Tibial nerve (tissue), 4 donors: ENCODE results near the gene EFTUD2. TPM values are rescaled to one million over a fixed set of nuclear protein-coding genes. Genes with fewer than 3 reads are reported as not detected.

Source experiments
- DNase-seq, 2 donors: peaks; one replicate each; pipeline ENCODE4 v3.0.0-alpha.2; 2019; ENCODE audit warnings: low spot score in 2 of 2
- H3K27ac ChIP-seq, 4 donors: fragments of 200-600 bp; sonication (generic) in 3 of 4; one replicate each; pipeline ENCODE4 v1.5.1; 2017 to 2019; ENCODE audit warnings: mild to moderate bottlenecking in 1 of 4
- H3K27me3 ChIP-seq, 2 donors: fragments of 200-600 bp; sonication (generic) in 1 of 2; one replicate each; pipeline versions ENCODE4 v1.5.1 to v1.6.0; 2017 to 2019
- H3K36me3 ChIP-seq, 3 donors: fragments of 200-600 bp; sonication (generic); one replicate each; pipeline ENCODE4 v1.5.1; 2018 to 2019
- H3K4me1 ChIP-seq, 4 donors: fragments of 200-600 bp; sonication (generic) in 3 of 4; one replicate each; pipeline ENCODE4 v1.5.1; 2017 to 2019
- H3K4me3 ChIP-seq, 4 donors: fragments of 200-600 bp; sonication (generic) in 3 of 4; one replicate each; pipeline ENCODE4 v1.5.1; 2017 to 2019; ENCODE audit warnings: mild to moderate bottlenecking in 1 of 4, moderate library complexity in 1 of 4
- H3K9me3 ChIP-seq, 4 donors: fragments of 200-600 bp; sonication (generic) in 3 of 4; one replicate each; pipeline ENCODE4 v1.5.1; 2017 to 2019
- EP300 ChIP-seq, 2 donors: sonication (generic); formaldehyde crosslinking; IDR thresholded peaks; one replicate each; pipeline ENCODE4 v1.6.1; 2017; ENCODE audit warnings: antibody characterized with exemption in 2 of 2, mild to moderate bottlenecking in 1 of 2
- POLR2A ChIP-seq, 2 donors: fragments of 450-650 bp; IDR thresholded peaks; one replicate each; pipeline ENCODE4 v1.6.1; 2017; ENCODE audit warnings: antibody characterized with exemption in 2 of 2, mild to moderate bottlenecking in 2 of 2, moderate library complexity in 2 of 2
- WGBS, 2 donors: methylation state at CpG; one replicate each; pipeline ENCODE4 v1.1.5; 2018; 5-methylcytosine and 5-hydroxymethylcytosine counted together
- small RNA-seq: library from RNA; depleted of rRNA; stranded (forward); fragments of <200 nt; gene quantifications from one replicate; pipeline ENCODE3, GENCODE V24; 2016
- total RNA-seq, 4 donors: library from RNA; depleted of rRNA; stranded (reverse); fragments of >200 nt; gene quantifications; one replicate each; pipeline ENCODE4 v1.1.0, GENCODE V29; 2016
- TF ChIP-seq, protein P1 (sequence below), 5 experiments: fragments of 200-600 bp in 3 of 5; fragments of 450-650 bp in 2 of 5; sonication (generic) in 3 of 5; IDR thresholded peaks; one replicate each; pipeline ENCODE4 v1.5.1; 2016 to 2019; ENCODE audit warnings: antibody characterized with exemption in 5 of 5, mild to moderate bottlenecking in 3 of 5, moderate library complexity in 2 of 5

EFTUD2 gene
- total RNA-seq, 4 donors from 2014 or later: 48.9 to 137 (median 57.0) TPM

GRCh38 chr17:44807093-44807816 lies 92.0 kb downstream of the EFTUD2 start:
- no peak for DNase-seq
- TF ChIP-seq POLR2A (IDR thresholded peaks at IDR 0.05): no peak
- TF ChIP-seq EP300 (IDR thresholded peaks at IDR 0.05): no peak
- TF ChIP-seq, protein P1, sequence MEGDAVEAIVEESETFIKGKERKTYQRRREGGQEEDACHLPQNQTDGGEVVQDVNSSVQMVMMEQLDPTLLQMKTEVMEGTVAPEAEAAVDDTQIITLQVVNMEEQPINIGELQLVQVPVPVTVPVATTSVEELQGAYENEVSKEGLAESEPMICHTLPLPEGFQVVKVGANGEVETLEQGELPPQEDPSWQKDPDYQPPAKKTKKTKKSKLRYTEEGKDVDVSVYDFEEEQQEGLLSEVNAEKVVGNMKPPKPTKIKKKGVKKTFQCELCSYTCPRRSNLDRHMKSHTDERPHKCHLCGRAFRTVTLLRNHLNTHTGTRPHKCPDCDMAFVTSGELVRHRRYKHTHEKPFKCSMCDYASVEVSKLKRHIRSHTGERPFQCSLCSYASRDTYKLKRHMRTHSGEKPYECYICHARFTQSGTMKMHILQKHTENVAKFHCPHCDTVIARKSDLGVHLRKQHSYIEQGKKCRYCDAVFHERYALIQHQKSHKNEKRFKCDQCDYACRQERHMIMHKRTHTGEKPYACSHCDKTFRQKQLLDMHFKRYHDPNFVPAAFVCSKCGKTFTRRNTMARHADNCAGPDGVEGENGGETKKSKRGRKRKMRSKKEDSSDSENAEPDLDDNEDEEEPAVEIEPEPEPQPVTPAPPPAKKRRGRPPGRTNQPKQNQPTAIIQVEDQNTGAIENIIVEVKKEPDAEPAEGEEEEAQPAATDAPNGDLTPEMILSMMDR (IDR thresholded peaks at IDR 0.05): no peak
- Histone ChIP-seq H3K27me3 (no peaks in the 10 kb centered on the region), H3K36me3 (peaks cover 0 to 5% (median 0%) of the 10 kb centered on the region in 3 donors), H3K27ac (peak overlapping the region in 1 of 4 donors; percentile 38), H3K4me1 (peaks cover 0 to 15% (median 2%) of the 10 kb centered on the region in 4 donors), H3K4me3 (no peak overlapping the region), H3K9me3 (no peaks in the 10 kb centered on the region)
- WGBS, 2 donors: 78 to 81% methylated on average over 4 of the region's 4 CpGs

- Histone ChIP-seq H3K9me3 (no peaks in the 10 kb centered on the region), H3K4me3 (no peak overlapping the region), H3K36me3 (peaks cover 0 to 5% (median 0%) of the 10 kb centered on the region in 3 donors), H3K27ac (no peak overlapping the region), H3K4me1 (peaks cover 0 to 7% (median 0%) of the 10 kb centered on the region in 4 donors), H3K27me3 (no peaks in the 10 kb centered on the region)
- DNase-seq: peak in 1 of 2 donors; percentile 48
- 74 to 76% methylated on average over 10 of the region's 10 CpGs for WGBS, 2 donors
- TF ChIP-seq, protein P1 (IDR thresholded peaks at IDR 0.05): no peak
- no peak for TF ChIP-seq POLR2A (IDR thresholded peaks at IDR 0.05)
- no peak for TF ChIP-seq EP300 (IDR thresholded peaks at IDR 0.05)
Measured at GRCh38 chr17:44804302-44805089, 94.7 kb downstream of the EFTUD2 start.

- H3K4me1 ChIP-seq: peaks cover 0 to 7% (median 0%) of the 10 kb centered on the region in 4 donors
Measured at GRCh38 chr17:44801880-44802279, 97.4 kb downstream of the EFTUD2 start.

More at GRCh38 chr17:44801880-44802279, 97.4 kb downstream of the EFTUD2 start:
- WGBS, 2 donors: 92 to 96% methylated on average over 5 of the region's 5 CpGs
- no peak for DNase-seq
- Histone ChIP-seq H3K27ac (no peak overlapping the region), H3K27me3 (no peaks in the 10 kb centered on the region), H3K4me3 (no peak overlapping the region), H3K9me3 (no peaks in the 10 kb centered on the region), H3K36me3 (peaks cover 0 to 5% (median 0%) of the 10 kb centered on the region in 3 donors)
- TF ChIP-seq, protein P1 (IDR thresholded peaks at IDR 0.05): no peak
- TF ChIP-seq EP300 (IDR thresholded peaks at IDR 0.05) (no peak), POLR2A (IDR thresholded peaks at IDR 0.05) (no peak)

Small RNA genes lying within 50 kb of the gene (small RNA-seq; reads per million reads assigned to genes)
- gene CCDC103 (not detected), gene MIR6783 (not detected), gene RN7SL405P (not detected)

Other genes starting within 250 kb of the EFTUD2 start
- gene MEIOC, start 243.0 kb downstream of the EFTUD2 start, total RNA-seq: not detected
- gene CCDC43, start 209.7 kb downstream of the EFTUD2 start, total RNA-seq: 10 to 100 TPM; 11.1 to 20.1 (median 16.5) TPM
- gene DBF4B, start 190.8 kb downstream of the EFTUD2 start, total RNA-seq: 10 to 100 TPM in 1 of 4 donors, 1 to 10 TPM in 3; 6.0 to 19.0 (median 6.2) TPM
- gene ADAM11, start 140.5 kb downstream of the EFTUD2 start, total RNA-seq: 1 to 10 TPM in 2 of 4 donors, under 1 TPM in 2; 0.42 to 3.9 (median 1.6) TPM
- 10 to 100 TPM in 1 of 4 donors, 1 to 10 TPM in 3; 3.1 to 18.6 (median 9.0) TPM for gene GJC1, start 69.2 kb downstream of the EFTUD2 start, total RNA-seq
- 10 to 100 TPM in 1 of 4 donors, 1 to 10 TPM in 2, not detected in 1; 2.3 to 10.3 (median 6.5) TPM for gene HIGD1B, start 51.6 kb downstream of the EFTUD2 start, total RNA-seq
- 10 to 100 TPM in 1 of 4 donors, 1 to 10 TPM in 3; 1.6 to 37.2 (median 7.3) TPM for gene GFAP, start 16.1 kb upstream of the EFTUD2 start, total RNA-seq
- under 1 TPM in 2 of 4 donors, not detected in 2; 0.30 to 0.66 TPM for gene KIF18B, start 48.3 kb upstream of the EFTUD2 start, total RNA-seq
- gene C1QL1, start 68.9 kb upstream of the EFTUD2 start, total RNA-seq: 10 to 100 TPM in 3 of 4 donors, 1 to 10 TPM in 1; 9.8 to 25.5 (median 21.2) TPM
- gene DCAKD, start 152.2 kb upstream of the EFTUD2 start, total RNA-seq: 10 to 100 TPM; 47.7 to 53.2 (median 49.5) TPM
- gene NMT1, start 161.9 kb upstream of the EFTUD2 start, total RNA-seq: 10 to 100 TPM; 63.2 to 97.9 (median 80.1) TPM
- 100 to 1,000 TPM in 1 of 4 donors, 10 to 100 TPM in 3; 45.7 to 103 (median 69.3) TPM for gene PLCD3, start 233.1 kb upstream of the EFTUD2 start, total RNA-seq
- gene ACBD4, start 236.2 kb upstream of the EFTUD2 start, total RNA-seq: 10 to 100 TPM; 25.9 to 41.9 (median 28.2) TPM
- 10 to 100 TPM; 22.2 to 35.2 (median 29.7) TPM for gene HEXIM1, start 249.0 kb upstream of the EFTUD2 start, total RNA-seq